Nucleus accumbens (tissue), 56 donors: Measurements from ENCODE around the gene CXCR1.
"Not testable (repeated sequence)": the region's sequence is repeated elsewhere in the genome, so short reads cannot be mapped to it uniquely, and the experiment has no call there.

Source experiments
- DNase-seq, 56 donors: peaks; one replicate each; lab custom pipeline; 2025; lab: John Stamatoyannopoulos, UW

Gene CXCR1

GRCh38 chr2:218121789-218122188 is 45.0 kb downstream of the CXCR1 start:
- not testable (repeated sequence) for DNase-seq
